Ishikawa (cell line): ENCODE results near the gene SPRING1.

Source experiments
- CREB1 ChIP-seq: IDR thresholded peaks from 2 replicates; pipeline ENCODE4 v1.6.1; 2012; ENCODE audit warnings: low read depth
- EP300 ChIP-seq: IDR thresholded peaks from 2 replicates; pipeline ENCODE4 v1.6.1; 2012; ENCODE audit warnings: borderline replicate concordance
- NFIC ChIP-seq: IDR thresholded peaks from 2 replicates; pipeline ENCODE4 v1.6.1; 2012
- RAD21 ChIP-seq: IDR thresholded peaks from 2 replicates; pipeline ENCODE4 v1.6.1; 2012; ENCODE audit warnings: low read depth
- ZBTB7A ChIP-seq: IDR thresholded peaks from 2 replicates; pipeline ENCODE4 v1.6.1; 2012; ENCODE audit warnings: low read depth

GRCh38 chr12:116703214-116703795 lies 34.6 kb downstream of the SPRING1 start:
- TF ChIP-seq EP300 (no peak), CREB1 (no peak), NFIC (no peak), RAD21 (peak; percentile 92), ZBTB7A (no peak)
